ENCODE results near the gene COL4A2.

The COL4A2 gene

DNA sequence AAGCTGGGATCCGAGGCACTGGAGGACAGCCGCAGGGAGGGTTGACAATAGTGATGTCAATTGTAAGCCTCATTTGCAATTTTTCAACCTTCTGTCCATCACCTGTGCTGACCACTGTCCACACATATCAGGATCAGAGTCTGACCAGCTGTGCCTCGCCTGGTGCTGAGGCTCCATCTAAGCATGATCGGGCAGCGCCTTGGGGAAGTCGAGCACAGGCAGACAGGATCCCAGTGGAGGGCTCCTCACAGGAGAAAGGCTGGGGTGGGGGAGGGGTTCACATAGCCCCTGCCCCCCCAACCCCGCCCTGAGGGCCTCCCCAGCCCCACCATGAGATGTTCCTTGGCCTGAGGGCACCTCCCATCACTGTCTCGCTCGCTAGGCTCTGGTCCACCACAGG lies 194.1 kb downstream of the COL4A2 start:
- no peak overlapping the region for H3K4me3 ChIP-seq (replicated peaks; ENCODE audit: low read depth, low read length)
- DNase-seq (ENCODE audit: extremely low read depth, low read depth) = no peak
- TF ChIP-seq, protein P1, sequence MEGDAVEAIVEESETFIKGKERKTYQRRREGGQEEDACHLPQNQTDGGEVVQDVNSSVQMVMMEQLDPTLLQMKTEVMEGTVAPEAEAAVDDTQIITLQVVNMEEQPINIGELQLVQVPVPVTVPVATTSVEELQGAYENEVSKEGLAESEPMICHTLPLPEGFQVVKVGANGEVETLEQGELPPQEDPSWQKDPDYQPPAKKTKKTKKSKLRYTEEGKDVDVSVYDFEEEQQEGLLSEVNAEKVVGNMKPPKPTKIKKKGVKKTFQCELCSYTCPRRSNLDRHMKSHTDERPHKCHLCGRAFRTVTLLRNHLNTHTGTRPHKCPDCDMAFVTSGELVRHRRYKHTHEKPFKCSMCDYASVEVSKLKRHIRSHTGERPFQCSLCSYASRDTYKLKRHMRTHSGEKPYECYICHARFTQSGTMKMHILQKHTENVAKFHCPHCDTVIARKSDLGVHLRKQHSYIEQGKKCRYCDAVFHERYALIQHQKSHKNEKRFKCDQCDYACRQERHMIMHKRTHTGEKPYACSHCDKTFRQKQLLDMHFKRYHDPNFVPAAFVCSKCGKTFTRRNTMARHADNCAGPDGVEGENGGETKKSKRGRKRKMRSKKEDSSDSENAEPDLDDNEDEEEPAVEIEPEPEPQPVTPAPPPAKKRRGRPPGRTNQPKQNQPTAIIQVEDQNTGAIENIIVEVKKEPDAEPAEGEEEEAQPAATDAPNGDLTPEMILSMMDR (IDR thresholded peaks at IDR 0.05; ENCODE audit: low read depth, low read length, missing control alignments) = no peak

DNA sequence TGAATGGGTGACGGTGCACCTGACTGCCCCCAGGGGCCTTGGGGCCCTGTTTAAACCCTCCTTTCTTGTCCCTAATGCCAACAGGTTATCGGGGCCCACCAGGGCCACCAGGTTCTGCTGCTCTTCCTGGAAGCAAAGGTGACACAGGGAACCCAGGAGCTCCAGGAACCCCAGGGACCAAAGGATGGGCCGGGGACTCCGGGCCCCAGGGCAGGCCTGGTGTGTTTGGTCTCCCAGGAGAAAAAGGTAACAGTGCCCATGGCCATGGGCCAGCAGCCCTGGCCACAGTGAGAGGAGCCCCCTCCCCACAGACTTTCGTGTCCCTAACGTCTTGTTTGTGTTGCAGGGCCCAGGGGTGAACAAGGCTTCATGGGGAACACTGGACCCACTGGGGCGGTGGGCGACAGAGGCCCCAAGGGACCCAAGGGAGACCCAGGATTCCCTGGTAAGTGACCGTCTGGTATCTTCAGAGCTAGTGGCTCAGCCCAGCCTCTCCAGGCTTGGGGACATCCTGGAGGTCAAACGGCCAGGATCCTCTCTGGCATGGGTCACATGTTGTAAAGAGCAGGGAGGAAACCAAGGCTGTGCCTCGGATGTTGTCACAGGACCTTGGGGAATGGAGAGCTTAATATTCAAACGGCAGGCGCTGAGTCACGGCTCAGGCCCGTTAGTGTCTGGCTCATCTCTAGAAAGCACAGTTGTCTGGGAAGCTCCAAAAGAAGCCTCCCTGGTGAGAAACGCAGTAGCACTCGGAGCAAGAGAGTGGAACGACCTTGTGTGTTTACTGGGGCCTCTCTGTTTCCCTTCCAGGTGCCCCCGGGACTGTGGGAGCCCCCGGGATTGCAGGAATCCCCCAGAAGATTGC lies 196.2 kb downstream of the COL4A2 start:
- TF ChIP-seq, protein P1 (IDR thresholded peaks at IDR 0.05; ENCODE audit: low read depth, low read length, missing control alignments) = no peak
- H3K4me3 ChIP-seq (replicated peaks; ENCODE audit: low read depth, low read length) = no peak overlapping the region
- DNase-seq (ENCODE audit: extremely low read depth, low read depth) = no peak

DNA sequence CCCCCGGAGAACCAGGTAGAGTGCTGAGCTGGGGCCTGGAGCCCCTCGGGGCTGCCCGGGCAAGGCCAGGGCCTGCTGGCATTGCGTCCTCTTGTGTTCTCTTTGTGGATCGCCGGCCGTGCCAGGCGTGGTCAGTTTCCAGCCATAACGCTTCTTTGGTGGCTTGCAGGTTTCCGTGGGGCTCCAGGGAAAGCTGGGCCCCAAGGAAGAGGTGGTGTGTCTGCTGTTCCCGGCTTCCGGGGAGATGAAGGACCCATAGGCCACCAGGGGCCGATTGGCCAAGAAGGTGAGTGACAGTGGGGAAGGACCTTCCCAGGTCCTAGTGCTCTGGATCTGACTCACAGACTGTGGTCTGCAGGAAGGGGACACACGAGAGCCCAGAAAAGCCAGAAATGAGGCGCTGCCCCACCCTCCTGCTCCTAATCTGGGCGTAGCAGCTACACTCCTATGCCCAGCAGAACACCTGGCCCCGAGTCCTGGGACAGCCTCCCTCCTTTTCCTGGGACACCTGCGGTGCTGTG lies 197.0 kb downstream of the COL4A2 start:
- DNase-seq (ENCODE audit: extremely low read depth, low read depth) = no peak
- H3K4me3 ChIP-seq (replicated peaks; ENCODE audit: low read depth, low read length) = no peak overlapping the region
- TF ChIP-seq, protein P1 (IDR thresholded peaks at IDR 0.05; ENCODE audit: low read depth, low read length, missing control alignments) = no peak

DNA sequence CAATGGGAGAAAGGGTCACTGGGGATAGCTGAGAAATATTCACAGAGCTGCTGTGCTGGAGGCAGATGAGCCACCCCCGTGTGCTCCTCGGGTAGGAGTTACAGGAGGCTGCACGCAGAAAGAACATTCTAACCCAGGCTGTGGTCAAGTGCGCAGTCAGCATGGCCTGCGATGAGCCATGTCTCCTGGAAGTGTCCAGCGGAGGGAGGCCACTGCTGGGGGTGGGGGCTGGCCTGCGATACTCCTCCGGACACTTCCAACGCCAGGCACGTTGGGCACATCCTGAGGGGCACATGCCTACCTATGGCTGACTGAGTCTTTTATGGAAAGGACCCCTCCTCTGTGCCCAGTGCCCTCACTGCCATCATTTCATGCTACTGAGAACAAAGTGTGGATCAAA lies 198.5 kb downstream of the COL4A2 start:
- DNase-seq (ENCODE audit: extremely low read depth, low read depth) = no peak
- TF ChIP-seq, protein P1 (IDR thresholded peaks at IDR 0.05; ENCODE audit: low read depth, low read length, missing control alignments) = no peak
- no peak overlapping the region for H3K4me3 ChIP-seq (replicated peaks; ENCODE audit: low read depth, low read length)

DNA sequence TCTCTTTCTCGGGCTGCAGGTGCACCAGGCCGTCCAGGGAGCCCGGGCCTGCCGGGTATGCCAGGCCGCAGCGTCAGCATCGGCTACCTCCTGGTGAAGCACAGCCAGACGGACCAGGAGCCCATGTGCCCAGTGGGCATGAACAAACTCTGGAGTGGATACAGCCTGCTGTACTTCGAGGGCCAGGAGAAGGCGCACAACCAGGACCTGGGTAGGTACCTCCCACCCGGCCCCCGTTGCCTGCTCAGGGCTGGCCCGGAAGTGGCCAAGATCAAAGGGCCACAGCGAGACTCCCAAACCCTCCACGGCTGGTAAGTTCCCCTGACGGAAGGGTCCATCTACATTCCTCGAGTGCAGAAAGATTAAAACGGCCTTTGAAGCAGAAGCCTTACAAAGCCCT lies 199.3 kb downstream of the COL4A2 start:
- TF ChIP-seq, protein P1 (IDR thresholded peaks at IDR 0.05; ENCODE audit: low read depth, low read length, missing control alignments) = no peak
- H3K4me3 ChIP-seq (replicated peaks; ENCODE audit: low read depth, low read length) = no peak overlapping the region
- no peak for DNase-seq (ENCODE audit: extremely low read depth, low read depth)

DNA sequence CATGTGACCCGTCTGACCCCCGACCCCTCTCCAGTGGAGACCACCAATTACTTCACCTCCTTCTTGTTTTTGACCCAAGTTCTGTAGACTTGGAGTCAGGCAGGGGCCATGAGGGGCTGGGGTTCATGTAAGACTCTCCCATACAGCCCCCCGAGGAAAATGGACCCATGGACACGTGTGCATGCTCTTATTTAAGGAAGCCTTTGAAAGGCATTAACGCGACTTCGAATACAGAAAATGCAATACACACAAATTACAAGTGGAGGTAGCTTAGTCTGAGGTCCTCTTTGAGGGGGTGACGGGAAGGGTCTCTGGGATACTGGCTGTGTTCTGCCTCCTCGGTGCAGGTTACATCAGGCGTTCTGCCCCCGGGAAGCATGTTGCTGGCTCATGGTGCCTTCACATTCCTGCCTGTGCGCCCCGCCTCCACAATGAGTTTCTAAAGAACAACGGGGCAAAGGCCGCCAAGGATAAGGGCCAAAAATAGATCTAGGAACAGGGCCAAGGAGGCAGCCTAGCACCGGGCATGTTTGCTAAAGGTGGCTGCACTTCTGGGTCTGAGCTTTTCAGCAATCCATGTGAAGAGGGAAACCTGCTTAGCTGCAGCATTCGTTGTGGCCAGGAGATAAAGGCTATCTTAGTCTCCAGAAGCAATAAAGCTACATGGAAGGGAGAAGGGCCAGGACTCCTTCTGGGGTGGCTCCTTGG lies 199.9 kb downstream of the COL4A2 start:
- TF ChIP-seq, protein P1 (IDR thresholded peaks at IDR 0.05; ENCODE audit: low read depth, low read length, missing control alignments) = no peak
- no peak for DNase-seq (ENCODE audit: extremely low read depth, low read depth)
- no peak overlapping the region for H3K4me3 ChIP-seq (replicated peaks; ENCODE audit: low read depth, low read length)
